HG03025 (cell line): ENCODE results near the gene ZPBP2.
A peak's percentile ranks its signal among the peaks of the same experiment; 100 is the strongest.
"Not testable (repeated sequence)": the region's sequence is repeated elsewhere in the genome, so short reads cannot be mapped to it uniquely, and the experiment has no call there.

Experiments used
- ATAC-seq: cut with Tn5 transposase; IDR thresholded peaks from one replicate; pipeline ENCODE4 v1.9.1; 2021; ENCODE audit warnings: mild to moderate bottlenecking, moderate library complexity; ENCODE audit not compliant: unreplicated experiment, low FRiP score

The ZPBP2 gene

GRCh38 chr17:39852239-39852638, 15.8 kb upstream of the ZPBP2 start:
- no peak for ATAC-seq

- no peak for ATAC-seq
Observed at GRCh38 chr17:39854909-39855308, 13.1 kb upstream of the ZPBP2 start.

GRCh38 chr17:39855911-39856649, 11.9 kb upstream of the ZPBP2 start:
- not testable (repeated sequence) for ATAC-seq

GRCh38 chr17:39861235-39861634, 6.8 kb upstream of the ZPBP2 start:
- ATAC-seq = no peak

- ATAC-seq = no peak
Observed at GRCh38 chr17:39863244-39863917, 4.6 kb upstream of the ZPBP2 start.

GRCh38 chr17:39863918-39864746, 3.9 kb upstream of the ZPBP2 start, which contains the start of gene IKZF3:
TSS of gene IKZF3 (minus strand) at chr17:39864312. CDS start at chr17:39864126, 186 bp downstream.
- ATAC-seq = no peak

- ATAC-seq = no peak
Observed at GRCh38 chr17:39866013-39866730, 1.8 kb upstream of the ZPBP2 start.

- peak; percentile 34 for ATAC-seq
Observed at GRCh38 chr17:39867084-39867879, 720 bp upstream of the ZPBP2 start.

GRCh38 chr17:39868554-39868942, 546 bp downstream of the ZPBP2 start:
- ATAC-seq = no peak

GRCh38 chr17:39870776-39871175, 2.8 kb downstream of the ZPBP2 start:
- no peak for ATAC-seq

GRCh38 chr17:39871801-39872200, 3.8 kb downstream of the ZPBP2 start:
- no peak for ATAC-seq

- ATAC-seq = no peak
Observed at GRCh38 chr17:39872751-39873150, 4.7 kb downstream of the ZPBP2 start.

- not testable (repeated sequence) for ATAC-seq
Observed at GRCh38 chr17:39886102-39886501, 18.1 kb downstream of the ZPBP2 start.

GRCh38 chr17:39887078-39887477, 19.1 kb downstream of the ZPBP2 start:
- ATAC-seq = no peak

GRCh38 chr17:39889200-39889599, 21.2 kb downstream of the ZPBP2 start:
- no peak for ATAC-seq

- no peak for ATAC-seq
Observed at GRCh38 chr17:39894681-39895376, 26.8 kb downstream of the ZPBP2 start.

GRCh38 chr17:39898088-39898487, 30.1 kb downstream of the ZPBP2 start:
- no peak for ATAC-seq

GRCh38 chr17:39899215-39899614, 31.2 kb downstream of the ZPBP2 start:
- ATAC-seq = no peak

- not testable (repeated sequence) for ATAC-seq
Observed at GRCh38 chr17:39902027-39902426, 34.0 kb downstream of the ZPBP2 start.
